Measurements from ENCODE around the gene NRXN2.

The NRXN2 gene

DNA sequence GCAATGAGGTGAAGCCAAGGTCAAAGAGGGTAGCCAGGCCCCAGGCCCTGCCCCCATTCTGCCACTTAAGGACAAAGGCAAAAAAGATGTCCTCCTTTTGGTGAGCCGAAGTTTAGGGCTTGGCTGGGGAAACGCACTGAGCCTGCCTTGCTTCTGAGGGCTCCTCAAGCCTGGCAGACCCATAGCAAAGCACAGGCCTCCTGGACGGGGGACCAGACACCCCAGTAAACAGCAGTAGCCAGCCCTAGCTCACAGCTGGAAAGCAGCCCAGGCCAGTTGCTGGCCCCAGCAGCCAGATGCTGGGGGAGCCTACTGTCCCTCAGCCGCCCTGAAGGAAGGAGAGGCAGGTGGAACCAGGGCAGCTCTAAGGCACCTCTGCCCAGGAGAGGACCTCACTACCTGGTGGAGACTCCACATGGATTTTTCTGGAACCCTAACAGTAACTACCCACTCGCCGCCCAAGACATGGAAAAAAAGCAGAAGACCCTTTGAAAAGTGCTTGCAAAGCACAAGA is 40.6 kb upstream of the NRXN2 start:
- Histone ChIP-seq H3K9me2 (replicated peaks; ENCODE audit: low read depth, low read length) (no peaks in the 10 kb centered on the region), H3K27me3 (ENCODE audit: insufficient read depth, low read length, poor library complexity, severe bottlenecking) (no peaks in the 10 kb centered on the region), H3K79me2 (ENCODE audit: insufficient read depth, low read length) (peaks cover 53% of the 10 kb centered on the region), H3K36me3 (ENCODE audit: insufficient read depth, low read length) (peaks cover 61% of the 10 kb centered on the region), H3K4me2 (ENCODE audit: low read depth, low read length, poor library complexity, severe bottlenecking) (peak overlapping the region; percentile 66), H3K9ac (ENCODE audit: low read depth, low read length, poor library complexity, severe bottlenecking) (peak overlapping the region; percentile 38), H4K20me1 (ENCODE audit: insufficient read depth, low read length, poor library complexity, severe bottlenecking) (peaks cover 74% of the 10 kb centered on the region), H3K4me1 (ENCODE audit: insufficient read depth, low read length, poor library complexity, severe bottlenecking) (peaks cover 61% of the 10 kb centered on the region), H3F3A (ENCODE audit: low read depth) (peaks cover 29% of the 10 kb centered on the region), H3K4me3 (ENCODE audit: low read length, poor library complexity, severe bottlenecking) (peak overlapping the region; percentile 48), H2AFZ (ENCODE audit: low read length) (no peak overlapping the region), H3K9me3 (ENCODE audit: insufficient read depth, low read depth, low read length) (no peaks in the 10 kb centered on the region)
- TF ChIP-seq EZH2phosphoT487 (IDR thresholded peaks at IDR 0.05; ENCODE audit: borderline replicate concordance), result no peak
- TF ChIP-seq, protein P1, sequence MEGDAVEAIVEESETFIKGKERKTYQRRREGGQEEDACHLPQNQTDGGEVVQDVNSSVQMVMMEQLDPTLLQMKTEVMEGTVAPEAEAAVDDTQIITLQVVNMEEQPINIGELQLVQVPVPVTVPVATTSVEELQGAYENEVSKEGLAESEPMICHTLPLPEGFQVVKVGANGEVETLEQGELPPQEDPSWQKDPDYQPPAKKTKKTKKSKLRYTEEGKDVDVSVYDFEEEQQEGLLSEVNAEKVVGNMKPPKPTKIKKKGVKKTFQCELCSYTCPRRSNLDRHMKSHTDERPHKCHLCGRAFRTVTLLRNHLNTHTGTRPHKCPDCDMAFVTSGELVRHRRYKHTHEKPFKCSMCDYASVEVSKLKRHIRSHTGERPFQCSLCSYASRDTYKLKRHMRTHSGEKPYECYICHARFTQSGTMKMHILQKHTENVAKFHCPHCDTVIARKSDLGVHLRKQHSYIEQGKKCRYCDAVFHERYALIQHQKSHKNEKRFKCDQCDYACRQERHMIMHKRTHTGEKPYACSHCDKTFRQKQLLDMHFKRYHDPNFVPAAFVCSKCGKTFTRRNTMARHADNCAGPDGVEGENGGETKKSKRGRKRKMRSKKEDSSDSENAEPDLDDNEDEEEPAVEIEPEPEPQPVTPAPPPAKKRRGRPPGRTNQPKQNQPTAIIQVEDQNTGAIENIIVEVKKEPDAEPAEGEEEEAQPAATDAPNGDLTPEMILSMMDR (conservative IDR thresholded peaks at IDR 0.05; ENCODE audit: low read length), result no peak

DNA sequence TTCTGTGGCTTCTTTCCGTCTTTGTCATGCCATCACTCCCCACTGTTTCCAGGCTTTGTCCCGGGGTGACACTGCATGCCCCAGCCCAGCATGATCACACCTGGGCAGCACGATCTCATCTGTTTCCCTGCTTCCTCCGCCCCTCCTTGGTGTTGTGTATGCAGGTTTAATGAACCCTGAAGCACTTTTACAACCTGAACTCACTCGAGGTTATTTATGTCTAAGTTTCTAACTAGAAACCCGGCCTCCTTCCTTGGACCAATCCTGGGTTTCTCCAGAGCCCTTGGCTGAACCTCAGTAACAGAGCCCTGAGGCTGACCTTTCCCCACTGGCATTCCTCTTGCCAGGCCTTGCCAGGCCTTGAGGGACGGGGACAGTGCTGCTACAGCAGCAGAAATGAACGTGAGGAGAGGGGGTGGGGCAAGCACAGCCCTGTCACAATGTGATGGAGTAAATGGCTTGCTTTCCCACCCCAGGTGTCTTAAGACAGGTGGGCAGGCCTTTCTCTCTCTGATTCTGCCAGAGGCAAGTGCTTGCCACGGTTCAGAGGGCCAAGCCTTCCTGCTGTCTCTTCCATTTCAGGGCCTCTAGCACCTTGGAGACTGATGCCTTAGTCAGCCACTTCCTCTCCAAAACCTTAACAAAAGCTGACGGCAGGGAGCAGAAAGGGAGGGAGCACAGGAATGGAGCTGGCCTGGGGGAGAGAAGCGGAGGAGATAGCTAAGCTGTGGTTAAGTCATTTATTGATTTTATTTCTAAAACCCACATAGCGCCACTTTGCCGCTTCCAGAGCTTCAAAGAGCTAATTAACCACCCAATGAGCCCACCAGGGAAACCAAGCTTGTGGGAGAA is 39.9 kb upstream of the NRXN2 start:
- H3K36me3 ChIP-seq (ENCODE audit: insufficient read depth, low read length), result peaks cover 54% of the 10 kb centered on the region
- peaks cover 25% of the 10 kb centered on the region for H3F3A ChIP-seq (ENCODE audit: low read depth)
- H2AFZ ChIP-seq (ENCODE audit: low read length), result no peak overlapping the region
- H3K4me3 ChIP-seq (ENCODE audit: low read length, poor library complexity, severe bottlenecking), result peak overlapping the region; percentile 48
- H3K79me2 ChIP-seq (ENCODE audit: insufficient read depth, low read length), result peaks cover 46% of the 10 kb centered on the region
- peak overlapping the region; percentile 66 for H3K4me2 ChIP-seq (ENCODE audit: low read depth, low read length, poor library complexity, severe bottlenecking)
- H3K9ac ChIP-seq (ENCODE audit: low read depth, low read length, poor library complexity, severe bottlenecking), result peak overlapping the region; percentile 38
- peaks cover 67% of the 10 kb centered on the region for H4K20me1 ChIP-seq (ENCODE audit: insufficient read depth, low read length, poor library complexity, severe bottlenecking)
- H3K9me2 ChIP-seq (replicated peaks; ENCODE audit: low read depth, low read length), result no peaks in the 10 kb centered on the region
- TF ChIP-seq, protein P1 (conservative IDR thresholded peaks at IDR 0.05; ENCODE audit: low read length), result no peak
- no peak for TF ChIP-seq EZH2phosphoT487 (IDR thresholded peaks at IDR 0.05; ENCODE audit: borderline replicate concordance)
- no peaks in the 10 kb centered on the region for H3K9me3 ChIP-seq (ENCODE audit: insufficient read depth, low read depth, low read length)
- H3K4me1 ChIP-seq (ENCODE audit: insufficient read depth, low read length, poor library complexity, severe bottlenecking), result peaks cover 57% of the 10 kb centered on the region
- H3K27me3 ChIP-seq (ENCODE audit: insufficient read depth, low read length, poor library complexity, severe bottlenecking), result no peaks in the 10 kb centered on the region

DNA sequence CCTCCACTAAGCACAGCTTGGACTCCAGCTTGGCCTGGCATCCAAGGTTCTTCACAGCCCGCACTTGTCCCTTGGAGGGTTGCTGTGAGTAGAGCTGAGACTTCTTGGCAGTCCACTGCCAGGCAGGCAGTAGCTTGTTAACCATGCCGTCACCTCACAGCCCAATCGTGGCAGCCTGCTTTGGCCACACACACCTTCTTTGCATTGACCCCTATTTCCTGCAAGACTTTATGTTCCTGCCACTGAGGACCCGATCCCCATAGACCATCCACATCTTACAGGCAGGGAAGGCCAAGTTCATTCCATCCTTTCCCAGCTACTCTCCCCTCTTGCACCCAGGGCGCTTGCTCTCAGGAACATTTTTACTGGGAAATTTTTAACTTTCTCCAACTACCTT is 39.3 kb upstream of the NRXN2 start:
- H2AFZ ChIP-seq (ENCODE audit: low read length), result no peak overlapping the region
- H4K20me1 ChIP-seq (ENCODE audit: insufficient read depth, low read length, poor library complexity, severe bottlenecking), result peaks cover 61% of the 10 kb centered on the region
- H3K4me1 ChIP-seq (ENCODE audit: insufficient read depth, low read length, poor library complexity, severe bottlenecking), result peaks cover 50% of the 10 kb centered on the region
- H3K27me3 ChIP-seq (ENCODE audit: insufficient read depth, low read length, poor library complexity, severe bottlenecking), result no peaks in the 10 kb centered on the region
- no peaks in the 10 kb centered on the region for H3K9me2 ChIP-seq (replicated peaks; ENCODE audit: low read depth, low read length)
- peaks cover 48% of the 10 kb centered on the region for H3K36me3 ChIP-seq (ENCODE audit: insufficient read depth, low read length)
- TF ChIP-seq, protein P1 (conservative IDR thresholded peaks at IDR 0.05; ENCODE audit: low read length), result no peak
- TF ChIP-seq EZH2phosphoT487 (IDR thresholded peaks at IDR 0.05; ENCODE audit: borderline replicate concordance), result no peak
- peak overlapping the region; percentile 66 for H3K4me2 ChIP-seq (ENCODE audit: low read depth, low read length, poor library complexity, severe bottlenecking)
- peaks cover 40% of the 10 kb centered on the region for H3K79me2 ChIP-seq (ENCODE audit: insufficient read depth, low read length)
- no peaks in the 10 kb centered on the region for H3K9me3 ChIP-seq (ENCODE audit: insufficient read depth, low read depth, low read length)
- H3K4me3 ChIP-seq (ENCODE audit: low read length, poor library complexity, severe bottlenecking), result no peak overlapping the region
- peak overlapping the region; percentile 38 for H3K9ac ChIP-seq (ENCODE audit: low read depth, low read length, poor library complexity, severe bottlenecking)
- peaks cover 25% of the 10 kb centered on the region for H3F3A ChIP-seq (ENCODE audit: low read depth)

Measured in Loucy (cell line).